ENCODE measurements around the gene CDC42EP5.
"Not testable (repeated sequence)": the region's sequence is repeated elsewhere in the genome, so short reads cannot be mapped to it uniquely, and the experiment has no call there.

Gene CDC42EP5

DNA sequence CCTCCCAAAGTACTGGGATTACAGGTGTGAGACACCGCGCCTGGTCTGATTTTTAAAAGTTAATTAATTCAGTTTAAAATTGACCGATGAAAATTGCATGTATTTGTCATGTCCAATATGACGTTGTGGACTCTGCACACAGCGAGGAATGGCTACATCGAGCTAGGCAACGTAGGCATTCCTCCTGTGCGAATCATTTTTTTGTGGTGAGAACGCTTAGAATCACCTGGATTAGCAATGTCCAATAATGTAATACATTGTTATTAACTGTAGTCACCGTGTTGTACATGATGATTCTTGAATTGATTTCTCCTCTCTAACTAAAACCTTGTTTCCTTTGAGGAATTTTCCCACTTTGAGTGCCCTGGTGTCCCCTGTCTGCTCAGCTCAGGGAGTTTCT, 33.0 kb upstream of the CDC42EP5 start:
- Histone ChIP-seq H3K79me2 (ENCODE audit: control insufficient read depth, insufficient read depth, low read length) (no peaks in the 10 kb centered on the region), H3K4me3 (ENCODE audit: low read length) (no peak overlapping the region), H3K4me2 (ENCODE audit: low read length) (no peak overlapping the region), H3K4me1 (ENCODE audit: control insufficient read depth, low read depth, low read length) (no peaks in the 10 kb centered on the region), H4K5ac (ENCODE audit: low read length) (no peak overlapping the region), H2AK5ac (ENCODE audit: low read length) (no peak overlapping the region), H3K23ac (ENCODE audit: low read length) (no peak overlapping the region), H3K9ac (ENCODE audit: low read length) (no peak overlapping the region), H3K27ac (ENCODE audit: low read depth, low read length) (no peak overlapping the region), H3K79me1 (ENCODE audit: low read length) (no peaks in the 10 kb centered on the region), H3K27me3 (ENCODE audit: insufficient read depth, low read length, poor library complexity) (no peaks in the 10 kb centered on the region), H2BK15ac (replicated peaks; ENCODE audit: low read depth) (no peak overlapping the region), H2BK120ac (ENCODE audit: low read depth, low read length) (no peak overlapping the region), H3K18ac (ENCODE audit: low read length) (no peak overlapping the region), H3K36me3 (ENCODE audit: control insufficient read depth, insufficient read depth, low read length) (no peaks in the 10 kb centered on the region), H3K56ac (ENCODE audit: low read length) (no peak overlapping the region), H4K8ac (ENCODE audit: low read depth, low read length) (no peak overlapping the region), H3K4ac (ENCODE audit: low read depth, low read length) (no peak overlapping the region), H2BK5ac (ENCODE audit: low read length) (no peak overlapping the region)
- DNase-seq: no peak
- no CpG with 5 or more reads among the region's 10 CpGs for whole genome bisulfite sequencing (ENCODE audit: extremely low coverage, insufficient coverage, low lambda C conversion rate)

DNA sequence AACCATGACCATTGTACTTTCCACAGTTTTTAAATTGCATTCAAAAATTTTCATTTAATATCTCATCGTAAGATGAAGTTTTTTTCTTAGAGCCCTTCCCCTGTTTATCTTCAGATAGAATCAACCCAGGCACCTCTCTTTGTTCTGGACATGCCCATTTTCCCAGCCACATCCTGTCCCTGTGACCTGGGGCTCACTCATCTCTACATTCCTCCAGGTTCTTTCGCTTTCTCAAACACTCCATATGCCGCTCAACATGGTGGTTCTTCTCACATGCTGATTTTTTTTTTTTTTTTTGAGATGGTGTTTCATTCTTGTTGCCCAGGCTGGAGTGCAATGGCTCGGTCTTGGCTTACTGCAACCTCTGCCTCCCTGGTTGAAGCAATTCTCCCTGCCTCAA, 32.4 kb upstream of the CDC42EP5 start:
- not testable (repeated sequence) for H3K27me3 ChIP-seq (ENCODE audit: insufficient read depth, low read length, poor library complexity); H3K27ac ChIP-seq (ENCODE audit: low read depth, low read length); H2BK15ac ChIP-seq (replicated peaks; ENCODE audit: low read depth); H3K18ac ChIP-seq (ENCODE audit: low read length); H3K4me2 ChIP-seq (ENCODE audit: low read length); H2BK120ac ChIP-seq (ENCODE audit: low read depth, low read length); H3K4me3 ChIP-seq (ENCODE audit: low read length); H3K56ac ChIP-seq (ENCODE audit: low read length); H3K4me1 ChIP-seq (ENCODE audit: control insufficient read depth, low read depth, low read length); H3K4ac ChIP-seq (ENCODE audit: low read depth, low read length); H4K8ac ChIP-seq (ENCODE audit: low read depth, low read length); H3K36me3 ChIP-seq (ENCODE audit: control insufficient read depth, insufficient read depth, low read length); DNase-seq; H2AK5ac ChIP-seq (ENCODE audit: low read length); H3K79me1 ChIP-seq (ENCODE audit: low read length); H3K79me2 ChIP-seq (ENCODE audit: control insufficient read depth, insufficient read depth, low read length); H3K9ac ChIP-seq (ENCODE audit: low read length); H2BK5ac ChIP-seq (ENCODE audit: low read length); H3K23ac ChIP-seq (ENCODE audit: low read length); H4K5ac ChIP-seq (ENCODE audit: low read length)
- WGBS (ENCODE audit: extremely low coverage, insufficient coverage, low lambda C conversion rate): no CpG with 5 or more reads among the region's 4 CpGs

DNA sequence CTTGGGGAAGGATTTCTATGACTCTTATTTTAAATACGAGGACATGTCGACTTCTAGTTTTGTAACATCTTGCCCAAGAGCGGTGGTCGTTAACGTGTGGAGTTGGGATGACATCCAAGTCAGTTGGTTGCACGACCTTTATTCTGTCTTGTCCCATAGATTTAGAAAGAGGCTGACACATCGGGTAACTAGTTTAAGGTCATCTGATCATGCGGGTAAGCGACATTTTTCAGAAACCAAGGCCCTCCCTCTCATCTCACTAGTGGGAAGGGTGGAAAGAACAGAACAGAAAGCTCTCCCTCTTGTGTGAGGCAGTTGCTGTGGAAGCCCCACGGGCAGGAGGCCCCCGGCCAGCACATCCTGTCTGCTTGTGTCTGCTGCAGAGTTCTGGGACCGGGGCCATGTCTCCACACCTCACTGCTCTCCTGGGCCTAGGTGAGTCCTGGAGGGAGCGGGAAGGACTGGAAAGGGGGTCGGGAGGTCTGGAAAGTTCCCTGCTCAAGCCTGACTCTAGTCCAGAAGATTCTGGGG, 29.5 kb upstream of the CDC42EP5 start, which contains the start of gene LAIR2:
Gene LAIR2 (plus strand): TSS at position 314 of the 531 bp plus-strand sequence. CDS start 88 bp downstream, at position 402.
- whole genome bisulfite sequencing (ENCODE audit: extremely low coverage, insufficient coverage, low lambda C conversion rate): no CpG with 5 or more reads among the region's 14 CpGs
- Histone ChIP-seq H3K9ac (ENCODE audit: low read length) (no peak within 1 kb of the TSS), H2BK15ac (replicated peaks; ENCODE audit: low read depth) (no peak within 1 kb of the TSS), H3K79me2 (ENCODE audit: control insufficient read depth, insufficient read depth, low read length) (no peaks in the 10 kb centered on the region), H3K79me1 (ENCODE audit: low read length) (no peaks in the 10 kb centered on the region), H4K8ac (ENCODE audit: low read depth, low read length) (no peak within 1 kb of the TSS), H2AK5ac (ENCODE audit: low read length) (no peak within 1 kb of the TSS), H3K4me1 (ENCODE audit: control insufficient read depth, low read depth, low read length) (no peaks in the 10 kb centered on the region), H3K36me3 (ENCODE audit: control insufficient read depth, insufficient read depth, low read length) (no peaks in the 10 kb centered on the region), H3K56ac (ENCODE audit: low read length) (no peak within 1 kb of the TSS), H4K5ac (ENCODE audit: low read length) (no peak within 1 kb of the TSS), H3K27ac (ENCODE audit: low read depth, low read length) (no peak within 1 kb of the TSS), H3K4me2 (ENCODE audit: low read length) (no peak within 1 kb of the TSS), H3K23ac (ENCODE audit: low read length) (no peak within 1 kb of the TSS), H3K4me3 (ENCODE audit: low read length) (no peak within 1 kb of the TSS), H3K4ac (ENCODE audit: low read depth, low read length) (no peak within 1 kb of the TSS), H2BK5ac (ENCODE audit: low read length) (no peak within 1 kb of the TSS), H3K27me3 (ENCODE audit: insufficient read depth, low read length, poor library complexity) (no peaks in the 10 kb centered on the region), H3K18ac (ENCODE audit: low read length) (no peak within 1 kb of the TSS), H2BK120ac (ENCODE audit: low read depth, low read length) (no peak within 1 kb of the TSS)
- DNase-seq: no peak

DNA sequence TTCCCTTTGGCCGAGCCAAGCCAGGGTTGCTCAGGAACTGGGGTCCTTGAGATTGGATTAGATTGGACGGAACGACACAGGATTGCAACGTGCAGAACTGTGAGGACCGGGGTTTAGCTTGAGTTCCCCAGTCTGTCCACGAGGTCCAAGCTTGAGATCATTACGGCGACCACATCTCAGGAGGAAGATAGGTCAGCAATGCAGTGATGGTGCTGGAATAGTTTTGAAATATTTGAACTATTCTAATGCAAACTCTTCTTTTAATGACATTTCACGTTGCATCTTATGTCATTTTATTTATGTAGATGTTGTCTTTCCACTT, 25.3 kb upstream of the CDC42EP5 start:
- not testable (repeated sequence) for H3K4me3 ChIP-seq (ENCODE audit: low read length); H3K27ac ChIP-seq (ENCODE audit: low read depth, low read length); H4K8ac ChIP-seq (ENCODE audit: low read depth, low read length); H3K18ac ChIP-seq (ENCODE audit: low read length); H2BK5ac ChIP-seq (ENCODE audit: low read length); H3K79me1 ChIP-seq (ENCODE audit: low read length); H2BK120ac ChIP-seq (ENCODE audit: low read depth, low read length); H3K23ac ChIP-seq (ENCODE audit: low read length); H3K9ac ChIP-seq (ENCODE audit: low read length); H3K36me3 ChIP-seq (ENCODE audit: control insufficient read depth, insufficient read depth, low read length); H2AK5ac ChIP-seq (ENCODE audit: low read length); H2BK15ac ChIP-seq (replicated peaks; ENCODE audit: low read depth); H3K4me2 ChIP-seq (ENCODE audit: low read length); H3K56ac ChIP-seq (ENCODE audit: low read length); H3K4ac ChIP-seq (ENCODE audit: low read depth, low read length); H4K5ac ChIP-seq (ENCODE audit: low read length); H3K27me3 ChIP-seq (ENCODE audit: insufficient read depth, low read length, poor library complexity); H3K4me1 ChIP-seq (ENCODE audit: control insufficient read depth, low read depth, low read length); H3K79me2 ChIP-seq (ENCODE audit: control insufficient read depth, insufficient read depth, low read length); DNase-seq
- no CpG with 5 or more reads among the region's 9 CpGs for WGBS (ENCODE audit: extremely low coverage, insufficient coverage, low lambda C conversion rate)

DNA sequence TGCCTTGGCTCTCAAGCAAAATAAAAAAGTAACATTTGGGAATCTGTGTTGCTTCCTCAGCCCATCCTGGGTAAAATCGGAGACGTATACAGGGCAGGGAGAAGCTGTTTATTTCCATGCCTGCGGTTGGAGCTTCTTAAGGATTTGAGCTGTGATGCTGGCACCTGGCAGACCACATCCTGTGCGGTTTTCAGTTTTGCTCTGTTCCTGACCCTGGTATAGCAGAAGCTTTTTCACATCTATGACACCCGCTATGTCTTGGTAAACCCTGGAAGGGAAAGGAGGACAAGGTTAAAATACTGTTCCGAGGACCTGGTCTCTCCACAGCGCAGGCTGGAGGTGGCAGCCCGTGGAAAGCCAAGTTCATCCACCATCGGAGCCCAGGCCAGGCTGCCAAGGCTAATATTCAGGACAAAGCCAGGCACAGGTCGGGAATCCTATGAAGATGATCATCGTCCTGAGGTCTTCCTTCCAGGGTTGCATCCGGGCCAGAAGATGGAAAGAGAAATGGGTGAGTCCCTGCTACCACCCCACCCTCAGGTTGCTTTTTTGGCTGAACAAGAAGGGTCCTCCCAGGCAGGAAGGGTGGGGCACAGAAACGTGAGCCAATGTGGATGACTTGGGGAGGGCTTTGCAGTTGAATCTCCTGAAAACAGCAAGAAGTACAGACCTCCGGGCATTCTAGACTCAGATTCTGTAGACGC, 24.8 kb upstream of the CDC42EP5 start:
- not testable (repeated sequence) for DNase-seq; H3K79me1 ChIP-seq (ENCODE audit: low read length); H3K27ac ChIP-seq (ENCODE audit: low read depth, low read length); H3K23ac ChIP-seq (ENCODE audit: low read length); H2BK5ac ChIP-seq (ENCODE audit: low read length); H4K8ac ChIP-seq (ENCODE audit: low read depth, low read length); H4K5ac ChIP-seq (ENCODE audit: low read length); H3K56ac ChIP-seq (ENCODE audit: low read length); H3K4ac ChIP-seq (ENCODE audit: low read depth, low read length); H3K79me2 ChIP-seq (ENCODE audit: control insufficient read depth, insufficient read depth, low read length); H3K18ac ChIP-seq (ENCODE audit: low read length); H3K4me1 ChIP-seq (ENCODE audit: control insufficient read depth, low read depth, low read length); H3K27me3 ChIP-seq (ENCODE audit: insufficient read depth, low read length, poor library complexity); H3K4me3 ChIP-seq (ENCODE audit: low read length); H3K9ac ChIP-seq (ENCODE audit: low read length); H2AK5ac ChIP-seq (ENCODE audit: low read length); H2BK120ac ChIP-seq (ENCODE audit: low read depth, low read length); H2BK15ac ChIP-seq (replicated peaks; ENCODE audit: low read depth); H3K36me3 ChIP-seq (ENCODE audit: control insufficient read depth, insufficient read depth, low read length); H3K4me2 ChIP-seq (ENCODE audit: low read length)
- WGBS (ENCODE audit: extremely low coverage, insufficient coverage, low lambda C conversion rate): no CpG with 5 or more reads among the region's 15 CpGs

DNA sequence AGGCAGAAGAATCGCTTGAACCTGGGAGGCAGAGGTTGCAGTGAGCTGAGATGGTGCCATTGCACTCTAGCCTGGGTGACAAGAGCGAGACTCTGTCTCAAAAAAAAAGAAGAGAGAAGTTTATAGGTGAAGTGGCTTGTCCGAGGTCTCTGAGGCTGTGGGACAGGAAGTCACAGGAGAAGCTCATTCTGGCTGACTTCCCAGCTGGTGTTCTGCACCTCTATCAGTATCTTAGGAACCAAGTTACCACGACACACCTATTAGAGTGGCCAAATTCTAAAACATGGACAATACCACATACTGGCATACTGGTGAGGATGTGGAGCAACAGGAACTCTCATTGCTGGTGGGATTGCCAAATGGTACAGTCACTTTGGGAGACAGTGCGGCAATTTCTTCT, 22.2 kb upstream of the CDC42EP5 start:
- not testable (repeated sequence) for H3K9ac ChIP-seq (ENCODE audit: low read length); H3K27me3 ChIP-seq (ENCODE audit: insufficient read depth, low read length, poor library complexity); H3K4ac ChIP-seq (ENCODE audit: low read depth, low read length); H3K79me1 ChIP-seq (ENCODE audit: low read length); H3K27ac ChIP-seq (ENCODE audit: low read depth, low read length); H3K4me1 ChIP-seq (ENCODE audit: control insufficient read depth, low read depth, low read length); H3K56ac ChIP-seq (ENCODE audit: low read length); H2AK5ac ChIP-seq (ENCODE audit: low read length); DNase-seq; H2BK5ac ChIP-seq (ENCODE audit: low read length); H3K18ac ChIP-seq (ENCODE audit: low read length); H4K5ac ChIP-seq (ENCODE audit: low read length); H3K4me3 ChIP-seq (ENCODE audit: low read length); H2BK120ac ChIP-seq (ENCODE audit: low read depth, low read length); H3K4me2 ChIP-seq (ENCODE audit: low read length); H2BK15ac ChIP-seq (replicated peaks; ENCODE audit: low read depth); H3K23ac ChIP-seq (ENCODE audit: low read length); H4K8ac ChIP-seq (ENCODE audit: low read depth, low read length); H3K36me3 ChIP-seq (ENCODE audit: control insufficient read depth, insufficient read depth, low read length); H3K79me2 ChIP-seq (ENCODE audit: control insufficient read depth, insufficient read depth, low read length)
- WGBS (ENCODE audit: extremely low coverage, insufficient coverage, low lambda C conversion rate): no CpG with 5 or more reads among the region's 5 CpGs
